HEK293T (cell line): ENCODE results near the gene MCF2L.

ENCODE experiments used
- BHLHE40 ChIP-seq: fragments of 450-650 bp; IDR thresholded peaks from 2 replicates; pipeline ENCODE4 v1.6.1; 2016; ENCODE audit warnings: mild to moderate bottlenecking, moderate library complexity, borderline replicate concordance
- NFRKB ChIP-seq: fragments of 450-650 bp; IDR thresholded peaks from 2 replicates; pipeline ENCODE4 v1.6.1; 2016; ENCODE audit warnings: mild to moderate bottlenecking, moderate library complexity

DNA sequence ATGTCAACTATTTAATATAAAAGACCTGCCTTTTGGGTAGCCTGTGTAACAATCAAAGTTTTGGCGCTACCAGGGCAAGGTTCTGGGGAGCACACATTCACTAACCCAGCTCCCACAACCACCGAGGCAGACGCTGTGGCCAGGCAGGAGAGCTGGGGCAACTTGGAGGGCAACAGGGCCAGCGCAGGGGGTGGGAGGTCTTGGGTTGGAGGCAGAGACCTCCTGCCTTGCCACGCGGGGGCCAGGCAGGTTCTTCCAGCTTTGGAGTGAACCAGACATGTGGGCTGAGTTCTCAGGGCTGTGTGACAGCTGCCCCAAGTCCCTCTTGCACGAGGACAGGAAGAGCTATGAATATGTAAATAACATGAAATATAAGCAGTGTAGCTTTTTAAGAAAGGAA is 30.3 kb upstream of the MCF2L start:
- TF ChIP-seq BHLHE40: no peak
- no peak for TF ChIP-seq NFRKB
